Ovary (tissue), 9 donors: ENCODE data around the gene ISX. TPM values are rescaled to one million over a fixed set of nuclear protein-coding genes. Genes with fewer than 3 reads are reported as not detected.

Experiments
- DNase-seq, 5 donors: peaks; one replicate each; pipeline ENCODE4 v3.0.0-alpha.2; 2019 to 2020
- H3K27ac ChIP-seq, 2 donors: fragments of 200-600 bp; one replicate each; pipeline versions ENCODE4 v1.5.1 to v1.8.0; 2019 to 2022
- H3K27me3 ChIP-seq: fragments of 200-600 bp; one replicate; pipeline ENCODE4 v1.8.0; 2022
- H3K36me3 ChIP-seq: fragments of 200-600 bp; sonication (generic); one replicate; pipeline ENCODE4 v1.5.1; 2019
- H3K4me1 ChIP-seq: one replicate; pipeline ENCODE4 v1.8.1; 2013; ENCODE audit warnings: mild to moderate bottlenecking, moderate library complexity; ENCODE audit not compliant: insufficient read depth
- H3K4me3 ChIP-seq: fragments of 200-600 bp; sonication (generic); one replicate; pipeline ENCODE4 v1.5.1; 2017
- H3K9me3 ChIP-seq, 2 donors: fragments of 200-600 bp in 1 of 2; sonication (generic) in 1 of 2; one replicate each; pipeline versions ENCODE4 v1.5.1 to v1.8.1; 2013 to 2019; ENCODE audit warnings: mild to moderate bottlenecking in 1 of 2, moderate library complexity in 1 of 2
- EP300 ChIP-seq: sonication (generic); formaldehyde crosslinking; IDR thresholded peaks from one replicate; pipeline ENCODE4 v1.6.1; 2017; ENCODE audit warnings: antibody characterized with exemption
- WGBS, 3 donors: extraction: QIAGEN DNeasy Blood & Tissue Kit in 1 of 3; methylation state at CpG; one replicate each; pipeline versions ENCODE4 v1.1.5 to v1.1.7; 2013 to 2017; 5-methylcytosine and 5-hydroxymethylcytosine counted together
- intact Hi-C, 4 donors: fragments of 100-400 bp; cut with DNase I; formaldehyde crosslinking; loops; one replicate each; pipeline versions ENCODE4 v1.11.0 to v1.15.1; 2022 to 2023
- polyA plus RNA-seq, 2 donors: library from polyadenylated mRNA; stranded (reverse); fragments of 200-250 nt in 1 of 2; fragments of 350-450 nt in 1 of 2; fragmentation: Illumina TruSeq in 1 of 2; extraction: RNeasy Lipid Tissue Mini Kit (QIAGEN cat#74804) in 1 of 2; gene quantifications; one replicate each; pipeline ENCODE4 v1.2.3, GENCODE V29; 2013 to 2014
- total RNA-seq, 7 donors: library from RNA; depleted of rRNA in 2 of 7; stranded (reverse); fragments of >200 nt in 2 of 7; fragmentation: NEBNext Ultra II Directional in 3 of 7; extraction: Animal tissue kit (Norgen Biotek cat#: 25700) in 3 of 7; gene quantifications; one replicate each; pipeline versions ENCODE4 v1.1.0 to v1.2.4, GENCODE V29; 2016 to 2023
- TF ChIP-seq, protein P1 (sequence below), 3 donors: fragments of 450-650 bp in 2 of 3; fragments of 200-600 bp in 1 of 3; IDR thresholded peaks; one replicate each; pipeline versions ENCODE4 v1.5.1 to v1.8.0; 2016 to 2022; ENCODE audit warnings: antibody characterized with exemption in 3 of 3, mild to moderate bottlenecking in 1 of 3
- donor health status: DM: no; HTN: no; CAD: no; lungs with moderate emphysema.
- donor health status: DM: no; HTN: no; CAD: no.
- donor health status: Bipolar disorder and iron deficiency.
- donor health status: DM: yes; HTN: yes; CAD: no.
- donor health status: DM: no; HTN: no; CAD: no.
- donor health status: DM: yes; HTN: yes; CAD: no.

Gene ISX
- total and polyA plus RNA-seq, 9 donors: 0.12 TPM; not detected in 8

DNA sequence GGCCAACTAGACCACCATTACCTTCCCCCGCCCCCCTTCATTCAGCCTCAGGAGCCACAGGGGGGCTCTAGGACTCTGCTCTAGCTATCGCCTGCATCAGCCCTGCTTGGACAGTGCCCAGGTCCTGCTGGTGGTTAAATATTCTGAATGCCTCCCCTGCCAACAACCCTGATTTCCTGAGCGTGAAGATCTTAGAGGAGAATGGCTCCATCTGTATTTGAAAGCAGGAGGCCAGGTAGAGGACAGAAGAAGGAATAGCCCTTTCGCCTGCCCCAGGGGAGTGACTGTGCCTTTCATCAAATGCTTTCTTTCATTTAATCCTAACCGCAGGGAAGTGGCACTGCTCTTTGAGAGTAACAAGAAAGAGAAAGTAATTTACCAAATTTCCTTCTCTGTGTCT, 69.2 kb downstream of the ISX start:
- Histone ChIP-seq H3K36me3 (no peaks in the 10 kb centered on the region), H3K9me3 (no peaks in the 10 kb centered on the region), H3K27ac (no peak overlapping the region), H3K27me3 (no peaks in the 10 kb centered on the region), H3K4me1 (no peaks in the 10 kb centered on the region), H3K4me3 (no peak overlapping the region)
- TF ChIP-seq, protein P1, sequence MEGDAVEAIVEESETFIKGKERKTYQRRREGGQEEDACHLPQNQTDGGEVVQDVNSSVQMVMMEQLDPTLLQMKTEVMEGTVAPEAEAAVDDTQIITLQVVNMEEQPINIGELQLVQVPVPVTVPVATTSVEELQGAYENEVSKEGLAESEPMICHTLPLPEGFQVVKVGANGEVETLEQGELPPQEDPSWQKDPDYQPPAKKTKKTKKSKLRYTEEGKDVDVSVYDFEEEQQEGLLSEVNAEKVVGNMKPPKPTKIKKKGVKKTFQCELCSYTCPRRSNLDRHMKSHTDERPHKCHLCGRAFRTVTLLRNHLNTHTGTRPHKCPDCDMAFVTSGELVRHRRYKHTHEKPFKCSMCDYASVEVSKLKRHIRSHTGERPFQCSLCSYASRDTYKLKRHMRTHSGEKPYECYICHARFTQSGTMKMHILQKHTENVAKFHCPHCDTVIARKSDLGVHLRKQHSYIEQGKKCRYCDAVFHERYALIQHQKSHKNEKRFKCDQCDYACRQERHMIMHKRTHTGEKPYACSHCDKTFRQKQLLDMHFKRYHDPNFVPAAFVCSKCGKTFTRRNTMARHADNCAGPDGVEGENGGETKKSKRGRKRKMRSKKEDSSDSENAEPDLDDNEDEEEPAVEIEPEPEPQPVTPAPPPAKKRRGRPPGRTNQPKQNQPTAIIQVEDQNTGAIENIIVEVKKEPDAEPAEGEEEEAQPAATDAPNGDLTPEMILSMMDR (IDR thresholded peaks at IDR 0.05): no peak
- no peak for TF ChIP-seq EP300
- 64 to 70% (median 66%) methylated on average over 5 of the region's 5 CpGs for WGBS, 3 donors
- intact Hi-C loops: no loop called here
- no peak for DNase-seq

Other genes with a start within 250 kb of the ISX start
- 10 to 100 TPM; 15.9 to 23.9 (median 20.9) TPM for gene HMGXB4, start 191.3 kb downstream of the ISX start, total RNA-seq
- 10 to 100 TPM; 14.8 to 18.5 TPM for gene HMGXB4, start 191.3 kb downstream of the ISX start, polyA plus RNA-seq
- 10 to 100 TPM; 35.1 to 48.9 (median 41.9) TPM for gene TOM1, start 233.7 kb downstream of the ISX start, total RNA-seq
- gene TOM1, start 233.7 kb downstream of the ISX start, polyA plus RNA-seq: 10 to 100 TPM; 16.9 to 31.0 TPM